Measurements from ENCODE around the gene AIRE. TPM values are rescaled to one million over a fixed set of nuclear protein-coding genes. Genes with fewer than 3 reads are reported as not detected.

Gene AIRE
- total RNA-seq, 1 donor from 2014 or later: not detected

- DNase-seq (ENCODE audit: low spot score): no peak
Observed at GRCh38 chr21:44324106-44324853, 38.6 kb downstream of the AIRE start.

- DNase-seq (ENCODE audit: low spot score): no peak
Observed at GRCh38 chr21:44324854-44325107, 39.1 kb downstream of the AIRE start.

- no peak for DNase-seq (ENCODE audit: low spot score)
Observed at GRCh38 chr21:44325386-44326271, 40.0 kb downstream of the AIRE start.

- no peak for DNase-seq (ENCODE audit: low spot score)
Observed at GRCh38 chr21:44326272-44326647, 40.6 kb downstream of the AIRE start.

- no peak for DNase-seq (ENCODE audit: low spot score)
Observed at GRCh38 chr21:44326716-44327602, 41.3 kb downstream of the AIRE start.

GRCh38 chr21:44327603-44327974 is 41.9 kb downstream of the AIRE start:
- DNase-seq (ENCODE audit: low spot score): no peak

- no peak for DNase-seq (ENCODE audit: low spot score)
Observed at GRCh38 chr21:44328242-44328895, 42.7 kb downstream of the AIRE start.

- DNase-seq (ENCODE audit: low spot score): no peak
Observed at GRCh38 chr21:44329086-44329889, 43.6 kb downstream of the AIRE start.

GRCh38 chr21:44329971-44330681 is 44.5 kb downstream of the AIRE start:
- no peak for DNase-seq (ENCODE audit: low spot score)

GRCh38 chr21:44330698-44331097 is 45.0 kb downstream of the AIRE start:
- DNase-seq (ENCODE audit: low spot score): no peak

- DNase-seq (ENCODE audit: low spot score): no peak
Observed at GRCh38 chr21:44331209-44331608, 45.5 kb downstream of the AIRE start.

- DNase-seq (ENCODE audit: low spot score): no peak
Observed at GRCh38 chr21:44331650-44332307, 46.1 kb downstream of the AIRE start.

- DNase-seq (ENCODE audit: low spot score): no peak
Observed at GRCh38 chr21:44332383-44332782, 46.7 kb downstream of the AIRE start.

GRCh38 chr21:44332965-44333364 is 47.3 kb downstream of the AIRE start:
- DNase-seq (ENCODE audit: low spot score): no peak

- no peak for DNase-seq (ENCODE audit: low spot score)
Observed at GRCh38 chr21:44333509-44334328, 48.0 kb downstream of the AIRE start.

- DNase-seq (ENCODE audit: low spot score): no peak
Observed at GRCh38 chr21:44334329-44335030, 48.8 kb downstream of the AIRE start.

- DNase-seq (ENCODE audit: low spot score): no peak
Observed at GRCh38 chr21:44335266-44336059, 49.8 kb downstream of the AIRE start.

All from ureter (tissue), 1 donor.